Body of pancreas (tissue), 4 donors: ENCODE results near the gene BMPR2. TPM values are rescaled to one million over a fixed set of nuclear protein-coding genes. Genes with fewer than 3 reads are reported as not detected.

ENCODE experiments used
- ATAC-seq: fragments of 150-250 bp; one replicate; pipeline ENCODE4 v1.9.1; 2016
- DNase-seq, 4 donors: peaks; one replicate each; pipeline ENCODE4 v3.0.0-alpha.2; 2019
- H3K27ac ChIP-seq, 4 donors: fragments of 200-600 bp; sonication (generic); 1 replicate in 3 of 4; 2 replicates in 1 of 4; pipeline versions ENCODE4 v1.5.1 to v1.6.1; 2016 to 2019; ENCODE audit warnings: mild to moderate bottlenecking in 1 of 4, mixed read lengths in 1 of 4, moderate library complexity in 1 of 4
- H3K27me3 ChIP-seq, 2 donors: fragments of 200-600 bp; sonication (generic); one replicate each; pipeline ENCODE4 v1.6.0; 2016; ENCODE audit warnings: mild to moderate bottlenecking in 1 of 2
- H3K36me3 ChIP-seq, 2 donors: fragments of 200-600 bp; sonication (generic); replicated peaks in 1 of 2; 2 replicates each; pipeline ENCODE4 v1.5.1; 2016; ENCODE audit warnings: low read depth in 2 of 2; ENCODE audit not compliant: insufficient read depth in 1 of 2
- H3K4me1 ChIP-seq: fragments of 200-600 bp; sonication (generic); one replicate; pipeline ENCODE4 v1.6.0; 2016
- H3K4me3 ChIP-seq, 2 donors: fragments of 200-600 bp; sonication (generic); 1 replicate in 1 of 2; 2 replicates in 1 of 2; pipeline ENCODE4 v1.5.1; 2016 to 2019
- H3K9me3 ChIP-seq, 3 donors: fragments of 200-600 bp; sonication (generic); 1 replicate in 2 of 3; 2 replicates in 1 of 3; pipeline ENCODE4 v1.5.1; 2016
- CTCF ChIP-seq, 7 experiments: fragments of 450-650 bp in 4 of 7; fragments of 200-600 bp in 3 of 7; sonication (generic) in 3 of 7; IDR thresholded peaks; one replicate each; pipeline ENCODE4 v1.5.1; 2016 to 2019; ENCODE audit warnings: antibody characterized with exemption in 7 of 7
- POLR2A ChIP-seq, 3 donors: fragments of 450-650 bp; IDR thresholded peaks; one replicate each; pipeline ENCODE4 v1.6.1; 2016; ENCODE audit warnings: antibody characterized with exemption in 3 of 3, mild to moderate bottlenecking in 2 of 3
- WGBS, 2 donors: methylation state at CpG; one replicate each; pipeline ENCODE4 v1.1.5; 2017; 5-methylcytosine and 5-hydroxymethylcytosine counted together
- intact Hi-C: fragments of 100-400 bp; cut with DNase I; formaldehyde crosslinking; loops from one replicate; pipeline ENCODE4 v1.15.1; 2023
- total RNA-seq, 2 donors: library from RNA; depleted of rRNA; stranded (reverse); fragments of >200 nt; gene quantifications; one replicate each; pipeline ENCODE4 v1.1.0, GENCODE V29; 2016

BMPR2 gene
- total RNA-seq, 2 donors from 2014 or later = 13.7 to 26.7 TPM

- intact Hi-C loops = no loop called here
- 42 to 52% methylated on average over 3 of the region's 3 CpGs for WGBS, 2 donors
- H3K27ac ChIP-seq = no peak overlapping the region
Measured at GRCh38 chr2:202454536-202454935, 78.4 kb downstream of the BMPR2 start.

GRCh38 chr2:202455114-202455513, 79.0 kb downstream of the BMPR2 start:
- DNase-seq (no peak), ATAC-seq (no peak)
- 94 to 100% methylated on average over 1 of the region's 1 CpG for whole genome bisulfite sequencing, 2 donors
- no peak overlapping the region for H3K27ac ChIP-seq
- TF ChIP-seq CTCF (IDR thresholded peaks at IDR 0.05) = no peak
- no peak overlapping the region for H3K4me3 ChIP-seq
- intact Hi-C loops = no loop called here
- no peaks in the 10 kb centered on the region for H3K36me3 ChIP-seq
- H3K4me1 ChIP-seq = peaks cover 29% of the 10 kb centered on the region
- no peaks in the 10 kb centered on the region for H3K27me3 ChIP-seq
- no peaks in the 10 kb centered on the region for H3K9me3 ChIP-seq

More at GRCh38 chr2:202454536-202454935, 78.4 kb downstream of the BMPR2 start:
- no peak for ATAC-seq
- Histone ChIP-seq H3K27me3 (no peaks in the 10 kb centered on the region), H3K36me3 (no peaks in the 10 kb centered on the region), H3K4me3 (no peak overlapping the region), H3K9me3 (no peaks in the 10 kb centered on the region), H3K4me1 (peaks cover 34% of the 10 kb centered on the region)
- TF ChIP-seq POLR2A (IDR thresholded peaks at IDR 0.05) (no peak), CTCF (IDR thresholded peaks at IDR 0.05) (no peak)
- no peak for DNase-seq

- WGBS, 2 donors = 84 to 98% methylated on average over 2 of the region's 2 CpGs
- TF ChIP-seq CTCF (IDR thresholded peaks at IDR 0.05) = no peak
- TF ChIP-seq POLR2A (IDR thresholded peaks at IDR 0.05) = no peak
Measured at GRCh38 chr2:202460119-202460518, 84.0 kb downstream of the BMPR2 start.

GRCh38 chr2:202479090-202479489, 103.0 kb downstream of the BMPR2 start:
- Histone ChIP-seq H3K27me3 (no peaks in the 10 kb centered on the region), H3K4me3 (no peak overlapping the region), H3K27ac (no peak overlapping the region), H3K36me3 (no peaks in the 10 kb centered on the region), H3K4me1 (no peaks in the 10 kb centered on the region), H3K9me3 (no peaks in the 10 kb centered on the region)
- WGBS, 2 donors = 56 to 63% methylated on average over 1 of the region's 1 CpG
- intact Hi-C loops = no loop called here
- TF ChIP-seq CTCF (IDR thresholded peaks at IDR 0.05) (no peak), POLR2A (IDR thresholded peaks at IDR 0.05) (no peak)
- ATAC-seq (no peak), DNase-seq (no peak)

More at GRCh38 chr2:202460119-202460518, 84.0 kb downstream of the BMPR2 start:
- no peaks in the 10 kb centered on the region for H3K9me3 ChIP-seq
- no peaks in the 10 kb centered on the region for H3K4me1 ChIP-seq
- no peak overlapping the region for H3K27ac ChIP-seq
- DNase-seq = no peak
- ATAC-seq = no peak
- no peaks in the 10 kb centered on the region for H3K27me3 ChIP-seq
- intact Hi-C loops = no loop called here
- no peaks in the 10 kb centered on the region for H3K36me3 ChIP-seq
- no peak overlapping the region for H3K4me3 ChIP-seq

GRCh38 chr2:202479610-202480009, 103.5 kb downstream of the BMPR2 start:
- H3K27me3 ChIP-seq = no peaks in the 10 kb centered on the region
- no peaks in the 10 kb centered on the region for H3K9me3 ChIP-seq
- TF ChIP-seq POLR2A (IDR thresholded peaks at IDR 0.05) = no peak
- no peak for TF ChIP-seq CTCF (IDR thresholded peaks at IDR 0.05)
- no peak overlapping the region for H3K4me3 ChIP-seq
- DNase-seq (no peak), ATAC-seq (no peak)
- no peaks in the 10 kb centered on the region for H3K36me3 ChIP-seq
- H3K4me1 ChIP-seq = no peaks in the 10 kb centered on the region
- 83 to 92% methylated on average over 1 of the region's 1 CpG for WGBS, 2 donors
- no peak overlapping the region for H3K27ac ChIP-seq
- intact Hi-C loops = no loop called here
